GM12891 (cell line): Measurements from ENCODE around the gene MAD1L1.

Source experiments
- POLR2A ChIP-seq: IDR thresholded peaks from 2 replicates; pipeline ENCODE4 v1.6.1; 2011; ENCODE audit warnings: low read depth, low read length, control low read depth
- TAF1 ChIP-seq: IDR thresholded peaks from 2 replicates; pipeline ENCODE4 v1.6.1; 2011; ENCODE audit warnings: low read depth, low read length, control low read depth

DNA sequence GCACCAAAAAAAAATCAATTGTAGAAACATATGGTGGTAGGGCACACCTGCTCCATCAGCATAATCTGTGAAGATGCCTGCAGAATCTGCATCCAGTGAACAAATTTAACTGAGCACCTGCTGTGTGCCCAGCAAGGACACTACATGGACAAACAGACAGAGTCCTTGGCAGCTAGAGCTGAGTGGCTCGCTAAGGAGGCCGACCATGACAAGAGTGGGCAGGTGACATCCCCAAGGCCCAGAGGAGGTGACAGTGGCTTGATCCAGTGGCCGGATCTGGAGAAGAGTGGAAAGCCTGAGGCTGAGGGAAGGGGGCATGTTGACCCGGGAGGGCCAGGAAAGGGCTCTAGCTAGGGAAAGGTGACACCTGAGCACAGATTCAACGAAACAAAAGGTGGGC, 68.1 kb downstream of the MAD1L1 start:
- TF ChIP-seq TAF1 (no peak), POLR2A (no peak)
